ENCODE data around the gene GABARAPL2. TPM values are rescaled to one million over a fixed set of nuclear protein-coding genes. Genes with fewer than 3 reads are reported as not detected.

The GABARAPL2 gene
- polyA plus RNA-seq, 5 donors: 131 to 151 (median 138) TPM

DNA sequence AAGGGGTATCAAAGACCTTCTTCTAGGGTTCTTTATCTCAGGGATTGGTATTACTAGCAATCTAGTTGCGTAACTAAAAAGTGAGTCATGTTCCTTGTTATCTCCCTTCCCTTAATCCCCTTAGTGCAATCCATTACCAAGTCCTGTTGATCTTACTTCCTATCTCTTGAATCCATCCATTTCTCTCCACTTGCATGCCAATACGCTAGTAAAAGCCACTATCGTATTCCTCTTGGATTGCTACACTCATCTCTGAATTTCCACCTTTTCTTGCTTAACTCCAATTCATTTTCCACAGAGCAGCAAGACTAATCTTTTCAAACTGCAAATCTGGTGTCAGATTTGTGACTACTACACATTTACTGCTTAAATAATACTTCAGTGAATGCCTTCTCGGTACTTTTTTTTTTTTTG is 58.7 kb downstream of the GABARAPL2 start:
- DNase-seq: no peak

DNA sequence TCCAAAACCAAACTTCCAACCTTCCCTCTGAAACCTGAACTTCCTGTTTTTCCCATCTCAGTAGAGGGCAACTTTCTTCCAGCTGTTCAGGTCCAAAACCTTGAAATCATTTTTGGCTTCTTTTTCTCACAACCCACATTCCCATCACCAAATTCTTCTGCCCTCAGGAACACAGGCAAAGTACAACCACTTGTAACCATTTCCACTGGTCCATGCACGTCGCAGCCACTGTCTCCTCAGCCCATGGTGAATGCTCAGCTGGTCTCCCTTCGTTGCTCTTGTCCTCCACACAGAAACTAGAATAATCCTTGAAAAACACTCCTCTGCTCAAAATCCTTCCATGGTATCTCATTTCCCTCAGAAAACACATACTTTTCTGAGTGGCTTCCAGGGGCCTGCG is 60.6 kb downstream of the GABARAPL2 start:
- DNase-seq: no peak

Other genes starting within 250 kb of the GABARAPL2 start
- 100 to 1,000 TPM; 139 to 173 (median 147) TPM for gene CFDP1, start 132.9 kb upstream of the GABARAPL2 start, polyA plus RNA-seq (ENCODE audit: insufficient read depth in 1 of 5, insufficient read length in 5 of 5, low replicate concordance in 1 of 5)
- 10 to 100 TPM; 27.5 to 42.3 (median 37.3) TPM for gene TMEM170A, start 101.7 kb upstream of the GABARAPL2 start, polyA plus RNA-seq (ENCODE audit: insufficient read depth in 1 of 5, insufficient read length in 5 of 5, low replicate concordance in 1 of 5)
- 1 to 10 TPM in 3 of 5 donors, under 1 TPM in 2; 0.80 to 2.1 (median 1.6) TPM for gene CHST6, start 70.9 kb upstream of the GABARAPL2 start, polyA plus RNA-seq (ENCODE audit: insufficient read depth in 1 of 5, insufficient read length in 5 of 5, low replicate concordance in 1 of 5)
- gene CHST5, start 30.3 kb upstream of the GABARAPL2 start, polyA plus RNA-seq (ENCODE audit: insufficient read depth in 1 of 5, insufficient read length in 5 of 5, low replicate concordance in 1 of 5): 1 to 10 TPM in 1 of 5 donors, under 1 TPM in 4; 0.44 to 1.0 (median 0.67) TPM
- gene TMEM231, start 10.1 kb upstream of the GABARAPL2 start, polyA plus RNA-seq (ENCODE audit: insufficient read depth in 1 of 5, insufficient read length in 5 of 5, low replicate concordance in 1 of 5): 10 to 100 TPM; 16.5 to 30.4 (median 26.4) TPM
- 10 to 100 TPM; 40.7 to 54.5 (median 42.5) TPM for gene ADAT1, start 56.9 kb downstream of the GABARAPL2 start, polyA plus RNA-seq (ENCODE audit: insufficient read depth in 1 of 5, insufficient read length in 5 of 5, low replicate concordance in 1 of 5)
- gene KARS1, start 81.3 kb downstream of the GABARAPL2 start, polyA plus RNA-seq (ENCODE audit: insufficient read depth in 1 of 5, insufficient read length in 5 of 5, low replicate concordance in 1 of 5): 100 to 1,000 TPM; 114 to 134 (median 123) TPM
- 10 to 100 TPM; 74.8 to 83.9 (median 78.2) TPM for gene TERF2IP, start 81.4 kb downstream of the GABARAPL2 start, polyA plus RNA-seq (ENCODE audit: insufficient read depth in 1 of 5, insufficient read length in 5 of 5, low replicate concordance in 1 of 5)
- under 1 TPM in 4 of 5 donors, not detected in 1; 0.09 to 0.30 (median 0.20) TPM for gene CPHXL2, start 110.6 kb downstream of the GABARAPL2 start, polyA plus RNA-seq (ENCODE audit: insufficient read depth in 1 of 5, insufficient read length in 5 of 5, low replicate concordance in 1 of 5)
- under 1 TPM in 2 of 5 donors, not detected in 3; 0.18 to 0.28 TPM for gene DUXB, start 135.1 kb downstream of the GABARAPL2 start, polyA plus RNA-seq (ENCODE audit: insufficient read depth in 1 of 5, insufficient read length in 5 of 5, low replicate concordance in 1 of 5)
- gene CPHXL, start 160.1 kb downstream of the GABARAPL2 start, polyA plus RNA-seq (ENCODE audit: insufficient read depth in 1 of 5, insufficient read length in 5 of 5, low replicate concordance in 1 of 5): not detected

Data from right lung (tissue), 5 donors.